GM21423 (cell line): Measurements from ENCODE around the gene CDKL4.
"Not testable (repeated sequence)": the region's sequence is repeated elsewhere in the genome, so short reads cannot be mapped to it uniquely, and the experiment has no call there.

ENCODE experiments used
- ATAC-seq: cut with Tn5 transposase; IDR thresholded peaks from one replicate; pipeline ENCODE4 v1.9.1; 2021; ENCODE audit warnings: mild to moderate bottlenecking, moderate library complexity; ENCODE audit not compliant: unreplicated experiment

Gene CDKL4

GRCh38 chr2:39144416-39144815 is 99.4 kb downstream of the CDKL4 start:
- no peak for ATAC-seq

DNA sequence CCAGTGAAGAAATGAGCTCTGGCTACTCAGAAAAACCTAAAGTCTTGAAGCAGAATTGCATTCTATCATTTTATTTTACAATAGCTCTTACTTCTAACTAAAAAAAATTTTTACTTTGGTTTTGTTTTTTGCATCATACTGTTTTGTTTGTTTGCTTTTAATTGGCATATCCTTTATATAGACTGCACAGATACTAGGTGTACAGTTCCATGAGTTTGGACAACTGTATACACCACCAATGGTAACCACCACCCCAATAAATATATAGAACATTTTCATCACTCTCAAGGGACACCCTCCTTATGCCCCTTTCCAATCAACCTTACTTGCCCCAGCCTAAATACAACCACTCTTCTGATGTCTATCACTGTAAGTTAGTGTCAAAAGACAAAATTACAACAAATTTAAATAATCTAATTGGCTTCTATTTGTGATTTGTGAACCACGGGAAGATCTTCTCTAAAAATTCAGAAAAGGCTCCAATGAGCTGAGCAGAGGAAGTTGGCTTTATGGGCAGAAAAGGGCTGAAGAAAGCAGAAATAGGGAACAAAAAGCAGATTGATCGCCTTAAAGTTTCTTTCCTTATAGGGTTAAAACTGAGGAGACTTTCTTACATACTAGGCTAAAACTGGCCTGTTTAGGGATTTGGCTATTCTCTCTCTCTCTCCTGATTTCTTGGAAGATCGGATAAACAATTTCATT is 100.7 kb downstream of the CDKL4 start:
- no peak for ATAC-seq

- ATAC-seq: no peak
These were observed 102.2 kb downstream of the CDKL4 start for GRCh38 chr2:39141334-39142271.

DNA sequence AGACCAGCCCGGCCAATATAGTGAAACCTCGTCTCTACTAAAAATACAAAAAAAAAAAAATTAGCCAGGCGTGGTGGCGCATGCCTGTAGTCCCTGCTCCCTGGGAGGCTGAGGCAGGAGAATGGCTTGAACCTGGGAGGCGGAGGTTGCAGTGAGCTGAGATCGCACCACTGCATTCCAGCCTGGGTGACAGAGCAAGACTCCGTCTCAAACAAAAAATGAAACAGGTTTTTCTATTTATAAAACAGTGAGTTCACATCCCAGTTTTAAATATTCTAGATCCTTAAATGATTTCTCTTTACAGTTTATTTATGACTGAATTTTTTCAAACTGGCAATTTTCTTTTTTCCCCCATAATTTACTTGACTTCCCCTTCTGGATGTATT is 102.8 kb downstream of the CDKL4 start:
- ATAC-seq: not testable (repeated sequence)

DNA sequence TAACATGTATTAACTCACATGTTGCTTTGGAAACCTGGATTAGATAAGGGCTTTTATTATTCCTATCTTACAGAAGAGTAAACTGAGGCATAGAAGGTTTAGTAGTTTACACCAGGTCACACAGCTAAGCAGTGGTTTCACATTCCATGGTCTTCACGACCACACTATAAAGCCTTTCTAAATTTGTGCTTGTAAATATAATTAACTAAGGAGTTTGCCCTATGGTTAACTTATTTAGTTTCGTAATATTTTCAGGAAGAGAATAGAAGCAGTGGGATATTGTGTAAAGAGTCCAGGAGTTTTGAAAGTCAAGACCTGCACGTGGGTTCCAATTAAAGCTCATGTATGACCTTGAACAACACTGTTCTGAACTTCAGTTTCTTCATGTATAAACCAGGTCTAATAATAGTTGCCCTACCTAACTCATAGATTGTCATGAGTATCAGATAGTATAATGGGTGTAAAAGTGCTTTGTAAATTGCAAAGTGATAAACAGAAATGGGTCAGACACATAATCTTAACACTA is 103.4 kb downstream of the CDKL4 start:
- ATAC-seq: no peak

- no peak for ATAC-seq
These were observed 104.1 kb downstream of the CDKL4 start for GRCh38 chr2:39139511-39140237.

GRCh38 chr2:39138837-39139211 is 104.9 kb downstream of the CDKL4 start:
- ATAC-seq: no peak

DNA sequence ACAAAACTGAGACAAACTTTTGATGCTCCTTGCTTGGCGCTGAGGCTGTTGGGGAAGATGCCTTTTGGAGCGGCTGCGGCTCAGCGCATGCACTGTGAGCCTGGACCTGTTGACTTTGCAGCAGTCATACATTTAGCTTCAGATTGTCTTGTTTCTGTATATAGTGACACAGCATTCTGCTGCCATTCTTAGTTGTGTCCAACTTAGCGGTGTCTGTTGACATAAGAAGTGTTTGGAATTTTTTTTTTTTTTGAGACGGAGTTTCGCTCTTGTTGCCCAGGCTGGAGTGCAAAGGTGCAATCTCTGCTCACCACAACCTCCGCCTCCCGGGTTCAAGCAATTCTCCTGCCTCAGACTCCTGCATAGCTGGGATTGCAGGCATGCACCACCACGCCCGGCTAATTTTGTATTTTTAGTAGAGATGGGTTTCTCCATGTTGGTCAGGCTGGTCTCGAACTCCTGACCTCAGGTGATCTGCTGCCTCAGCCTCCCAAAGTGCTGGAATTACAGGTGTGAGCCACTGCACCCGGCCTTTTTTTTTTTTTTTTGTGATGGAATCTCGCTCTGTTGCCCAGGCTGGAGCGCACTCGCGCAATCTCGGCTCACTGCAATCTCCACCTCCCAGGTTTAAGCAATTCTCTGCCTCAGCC is 105.5 kb downstream of the CDKL4 start:
- not testable (repeated sequence) for ATAC-seq

GRCh38 chr2:39136799-39137198 is 107.0 kb downstream of the CDKL4 start:
- no peak for ATAC-seq

- ATAC-seq: no peak
These were observed 108.0 kb downstream of the CDKL4 start for GRCh38 chr2:39135690-39136259.

- ATAC-seq: no peak
These were observed 110.4 kb downstream of the CDKL4 start for GRCh38 chr2:39133215-39133851.

- ATAC-seq: peak; percentile 48
These were observed 114.8 kb downstream of the CDKL4 start for GRCh38 chr2:39128919-39129391.

GRCh38 chr2:39127973-39128372 is 115.8 kb downstream of the CDKL4 start:
- ATAC-seq: peak; percentile 41
